Astrocyte (in vitro differentiated cells and primary cell): Measurements from ENCODE around the gene SEMA4D.

Source experiments
- EZH2 ChIP-seq: IDR thresholded peaks from 2 replicates; pipeline ENCODE4 v1.6.1; 2012; ENCODE audit warnings: mild to moderate bottlenecking, low read length, inconsistent platforms; ENCODE audit not compliant: insufficient read depth
- TF ChIP-seq, protein P1 (sequence below): IDR thresholded peaks from 2 replicates; pipeline ENCODE4 v1.5.1; 2011; ENCODE audit warnings: low read depth, mild to moderate bottlenecking, inconsistent platforms, low read length, moderate library complexity; ENCODE audit not compliant: insufficient read depth

GRCh38 chr9:89488936-89489335, 9.0 kb downstream of the SEMA4D start:
- TF ChIP-seq, protein P1, sequence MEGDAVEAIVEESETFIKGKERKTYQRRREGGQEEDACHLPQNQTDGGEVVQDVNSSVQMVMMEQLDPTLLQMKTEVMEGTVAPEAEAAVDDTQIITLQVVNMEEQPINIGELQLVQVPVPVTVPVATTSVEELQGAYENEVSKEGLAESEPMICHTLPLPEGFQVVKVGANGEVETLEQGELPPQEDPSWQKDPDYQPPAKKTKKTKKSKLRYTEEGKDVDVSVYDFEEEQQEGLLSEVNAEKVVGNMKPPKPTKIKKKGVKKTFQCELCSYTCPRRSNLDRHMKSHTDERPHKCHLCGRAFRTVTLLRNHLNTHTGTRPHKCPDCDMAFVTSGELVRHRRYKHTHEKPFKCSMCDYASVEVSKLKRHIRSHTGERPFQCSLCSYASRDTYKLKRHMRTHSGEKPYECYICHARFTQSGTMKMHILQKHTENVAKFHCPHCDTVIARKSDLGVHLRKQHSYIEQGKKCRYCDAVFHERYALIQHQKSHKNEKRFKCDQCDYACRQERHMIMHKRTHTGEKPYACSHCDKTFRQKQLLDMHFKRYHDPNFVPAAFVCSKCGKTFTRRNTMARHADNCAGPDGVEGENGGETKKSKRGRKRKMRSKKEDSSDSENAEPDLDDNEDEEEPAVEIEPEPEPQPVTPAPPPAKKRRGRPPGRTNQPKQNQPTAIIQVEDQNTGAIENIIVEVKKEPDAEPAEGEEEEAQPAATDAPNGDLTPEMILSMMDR = no peak
- TF ChIP-seq EZH2 = no peak
